T-helper 17 cell (primary cell): ENCODE data around the gene NREP. TPM values are rescaled to one million over a fixed set of nuclear protein-coding genes. Genes with fewer than 3 reads are reported as not detected.

Source experiments
- ATAC-seq: fragments of 150-1000 bp; cut with Tn5 transposase; 2 replicates; pipeline ENCODE4 v1.10.0; 2021; ENCODE audit warnings: mild to moderate bottlenecking, moderate library complexity
- DNase-seq, 3 donors: peaks; one replicate each; pipeline versions ENCODE4 v3.0.0 to v3.0.0-alpha.2; 2020 to 2021
- H3K9me3 ChIP-seq: one replicate; pipeline ENCODE4 v1.7.0; 2013; ENCODE audit warnings: low read length, mild to moderate bottlenecking; ENCODE audit not compliant: control insufficient read depth, poor library complexity, severe bottlenecking
- H3K27ac Mint-ChIP-seq: one replicate; pipeline ENCODE4 v1.8.0; 2022; ENCODE audit warnings: mild to moderate bottlenecking, moderate library complexity, mixed read lengths
- H3K27me3 Mint-ChIP-seq: one replicate; pipeline ENCODE4 v1.8.0; 2022; ENCODE audit warnings: mixed read lengths
- H3K36me3 Mint-ChIP-seq: one replicate; pipeline ENCODE4 v1.8.0; 2022; ENCODE audit warnings: low read depth, mixed read lengths
- H3K4me1 Mint-ChIP-seq: one replicate; pipeline ENCODE4 v1.8.0; 2022; ENCODE audit warnings: mild to moderate bottlenecking, mixed read lengths
- H3K4me3 Mint-ChIP-seq: one replicate; pipeline ENCODE4 v1.8.0; 2022; ENCODE audit warnings: mild to moderate bottlenecking, moderate library complexity, mixed read lengths
- total RNA-seq, 4 donors: library from RNA in 2 of 4; stranded (reverse) in 2 of 4; gene quantifications; one replicate each; pipeline ENCODE4 v1.2.3 and lab custom pipeline; 2022 to 2026

The NREP gene
- total RNA-seq (1 to 10 TPM; 1.3 to 6.5 TPM), total RNA-seq (lab: John Stamatoyannopoulos, UW) (0.30 to 0.46 reads per million in 2 donors)

GRCh38 chr5:111756581-111757354, at the start of gene NREP:
Gene NREP, minus strand, starts transcription at chr5:111757194. Its CDS starts 1,422 bp downstream, at chr5:111755772.
- peaks cover 2% of the 10 kb centered on the region for H3K4me1 Mint-ChIP-seq
- H3K9me3 ChIP-seq: no peaks in the 10 kb centered on the region
- DNase-seq: no peak
- peak within 1 kb of the TSS; percentile 90 for H3K4me3 Mint-ChIP-seq
- H3K27me3 Mint-ChIP-seq: peaks cover 45% of the 10 kb centered on the region
- peaks cover 3% of the 10 kb centered on the region for H3K36me3 Mint-ChIP-seq
- no peak for ATAC-seq
- peak within 1 kb of the TSS; percentile 80 for H3K27ac Mint-ChIP-seq

- Mint-ChIP-seq H3K4me3 (no peak overlapping the region), H3K36me3 (no peaks in the 10 kb centered on the region), H3K27ac (no peak overlapping the region), H3K4me1 (no peaks in the 10 kb centered on the region), H3K27me3 (peaks cover 12% of the 10 kb centered on the region)
- no peak for ATAC-seq
- no peak for DNase-seq
- H3K9me3 ChIP-seq: no peaks in the 10 kb centered on the region
Observed at GRCh38 chr5:111806753-111807152, 49.8 kb upstream of the NREP start.

GRCh38 chr5:111806156-111806555, 49.2 kb upstream of the NREP start:
- H3K4me3 Mint-ChIP-seq: no peak overlapping the region
- H3K27me3 Mint-ChIP-seq: peaks cover 12% of the 10 kb centered on the region
- H3K36me3 Mint-ChIP-seq: no peaks in the 10 kb centered on the region
- H3K9me3 ChIP-seq: no peaks in the 10 kb centered on the region
- DNase-seq (no peak), ATAC-seq (no peak)
- H3K4me1 Mint-ChIP-seq: no peaks in the 10 kb centered on the region
- H3K27ac Mint-ChIP-seq: no peak overlapping the region

- H3K9me3 ChIP-seq: no peaks in the 10 kb centered on the region
- DNase-seq (no peak), ATAC-seq (no peak)
- Mint-ChIP-seq H3K27ac (no peak overlapping the region), H3K4me3 (no peak overlapping the region), H3K4me1 (no peaks in the 10 kb centered on the region), H3K27me3 (peaks cover 12% of the 10 kb centered on the region), H3K36me3 (no peaks in the 10 kb centered on the region)
Observed at GRCh38 chr5:111805071-111805470, 48.1 kb upstream of the NREP start.

- no peaks in the 10 kb centered on the region for H3K4me1 Mint-ChIP-seq
- no peaks in the 10 kb centered on the region for H3K36me3 Mint-ChIP-seq
- ATAC-seq (no peak), DNase-seq (no peak)
- peaks cover 10% of the 10 kb centered on the region for H3K27me3 Mint-ChIP-seq
- H3K27ac Mint-ChIP-seq: no peak overlapping the region
- no peaks in the 10 kb centered on the region for H3K9me3 ChIP-seq
- no peak overlapping the region for H3K4me3 Mint-ChIP-seq
Observed at GRCh38 chr5:111800351-111800750, 43.4 kb upstream of the NREP start.

- peaks cover 12% of the 10 kb centered on the region for H3K27me3 Mint-ChIP-seq
- no peaks in the 10 kb centered on the region for H3K36me3 Mint-ChIP-seq
- H3K27ac Mint-ChIP-seq: no peak overlapping the region
- no peaks in the 10 kb centered on the region for H3K4me1 Mint-ChIP-seq
- DNase-seq (no peak), ATAC-seq (no peak)
- no peaks in the 10 kb centered on the region for H3K9me3 ChIP-seq
- H3K4me3 Mint-ChIP-seq: no peak overlapping the region
Observed at GRCh38 chr5:111795142-111795541, 38.1 kb upstream of the NREP start.

GRCh38 chr5:111792471-111793058, 35.6 kb upstream of the NREP start:
- ATAC-seq (no peak), DNase-seq (no peak)
- Mint-ChIP-seq H3K4me1 (no peaks in the 10 kb centered on the region), H3K36me3 (no peaks in the 10 kb centered on the region), H3K4me3 (no peak overlapping the region), H3K27me3 (peaks cover 12% of the 10 kb centered on the region), H3K27ac (no peak overlapping the region)
- H3K9me3 ChIP-seq: no peaks in the 10 kb centered on the region

- H3K4me3 Mint-ChIP-seq: no peak overlapping the region
- no peaks in the 10 kb centered on the region for H3K9me3 ChIP-seq
- no peak for DNase-seq
- no peak overlapping the region for H3K27ac Mint-ChIP-seq
- H3K27me3 Mint-ChIP-seq: peaks cover 21% of the 10 kb centered on the region
- H3K36me3 Mint-ChIP-seq: no peaks in the 10 kb centered on the region
- H3K4me1 Mint-ChIP-seq: no peaks in the 10 kb centered on the region
- ATAC-seq: no peak
Observed at GRCh38 chr5:111790295-111790694, 33.3 kb upstream of the NREP start.

- H3K27ac Mint-ChIP-seq: no peak overlapping the region
- no peaks in the 10 kb centered on the region for H3K4me1 Mint-ChIP-seq
- no peak overlapping the region for H3K4me3 Mint-ChIP-seq
- H3K36me3 Mint-ChIP-seq: no peaks in the 10 kb centered on the region
- peaks cover 25% of the 10 kb centered on the region for H3K27me3 Mint-ChIP-seq
- ATAC-seq (no peak), DNase-seq (no peak)
- H3K9me3 ChIP-seq: no peaks in the 10 kb centered on the region
Observed at GRCh38 chr5:111787006-111787405, 30.0 kb upstream of the NREP start.

GRCh38 chr5:111784491-111785181, 27.6 kb upstream of the NREP start:
- Mint-ChIP-seq H3K27me3 (peaks cover 28% of the 10 kb centered on the region), H3K27ac (no peak overlapping the region), H3K36me3 (no peaks in the 10 kb centered on the region), H3K4me3 (no peak overlapping the region), H3K4me1 (no peaks in the 10 kb centered on the region)
- H3K9me3 ChIP-seq: no peaks in the 10 kb centered on the region
- no peak for ATAC-seq
- no peak for DNase-seq

GRCh38 chr5:111783537-111783936, 26.5 kb upstream of the NREP start:
- DNase-seq (no peak), ATAC-seq (no peak)
- Mint-ChIP-seq H3K36me3 (no peaks in the 10 kb centered on the region), H3K27ac (no peak overlapping the region), H3K4me3 (no peak overlapping the region), H3K27me3 (peaks cover 35% of the 10 kb centered on the region), H3K4me1 (no peaks in the 10 kb centered on the region)
- no peaks in the 10 kb centered on the region for H3K9me3 ChIP-seq

GRCh38 chr5:111782216-111782615, 25.2 kb upstream of the NREP start:
- Mint-ChIP-seq H3K27ac (no peak overlapping the region), H3K36me3 (no peaks in the 10 kb centered on the region), H3K27me3 (peaks cover 36% of the 10 kb centered on the region), H3K4me3 (no peak overlapping the region), H3K4me1 (no peaks in the 10 kb centered on the region)
- DNase-seq (no peak), ATAC-seq (no peak)
- H3K9me3 ChIP-seq: no peaks in the 10 kb centered on the region

GRCh38 chr5:111781200-111781599, 24.2 kb upstream of the NREP start:
- no peak overlapping the region for H3K27ac Mint-ChIP-seq
- no peaks in the 10 kb centered on the region for H3K4me1 Mint-ChIP-seq
- H3K9me3 ChIP-seq: no peaks in the 10 kb centered on the region
- peaks cover 37% of the 10 kb centered on the region for H3K27me3 Mint-ChIP-seq
- DNase-seq: no peak
- no peaks in the 10 kb centered on the region for H3K36me3 Mint-ChIP-seq
- no peak for ATAC-seq
- no peak overlapping the region for H3K4me3 Mint-ChIP-seq
